IPS-15b (cell line): ENCODE results near the gene BUB1B.
"Not testable (repeated sequence)": the region's sequence is repeated elsewhere in the genome, so short reads cannot be mapped to it uniquely, and the experiment has no call there.

Experiments
- H3K27me3 ChIP-seq: one replicate; pipeline ENCODE4 v1.6.1; 2013; ENCODE audit warnings: low read length; ENCODE audit not compliant: control insufficient read depth, insufficient read depth
- H3K36me3 ChIP-seq: one replicate; pipeline ENCODE4 v1.6.1; 2013; ENCODE audit warnings: low read length; ENCODE audit not compliant: control insufficient read depth, insufficient read depth
- H3K4me1 ChIP-seq: one replicate; pipeline ENCODE4 v1.6.1; 2013; ENCODE audit warnings: mild to moderate bottlenecking, low read length; ENCODE audit not compliant: control insufficient read depth, insufficient read depth
- H3K4me3 ChIP-seq: one replicate; pipeline ENCODE4 v1.5.1; 2013; ENCODE audit warnings: low read depth, low read length
- H3K9ac ChIP-seq: one replicate; pipeline ENCODE4 v1.6.1; 2013; ENCODE audit warnings: low read depth, mild to moderate bottlenecking, low read length
- H3K9me3 ChIP-seq: one replicate; pipeline ENCODE4 v1.6.1; 2013; ENCODE audit warnings: mild to moderate bottlenecking, low read length; ENCODE audit not compliant: control insufficient read depth, insufficient read depth

The BUB1B gene

DNA sequence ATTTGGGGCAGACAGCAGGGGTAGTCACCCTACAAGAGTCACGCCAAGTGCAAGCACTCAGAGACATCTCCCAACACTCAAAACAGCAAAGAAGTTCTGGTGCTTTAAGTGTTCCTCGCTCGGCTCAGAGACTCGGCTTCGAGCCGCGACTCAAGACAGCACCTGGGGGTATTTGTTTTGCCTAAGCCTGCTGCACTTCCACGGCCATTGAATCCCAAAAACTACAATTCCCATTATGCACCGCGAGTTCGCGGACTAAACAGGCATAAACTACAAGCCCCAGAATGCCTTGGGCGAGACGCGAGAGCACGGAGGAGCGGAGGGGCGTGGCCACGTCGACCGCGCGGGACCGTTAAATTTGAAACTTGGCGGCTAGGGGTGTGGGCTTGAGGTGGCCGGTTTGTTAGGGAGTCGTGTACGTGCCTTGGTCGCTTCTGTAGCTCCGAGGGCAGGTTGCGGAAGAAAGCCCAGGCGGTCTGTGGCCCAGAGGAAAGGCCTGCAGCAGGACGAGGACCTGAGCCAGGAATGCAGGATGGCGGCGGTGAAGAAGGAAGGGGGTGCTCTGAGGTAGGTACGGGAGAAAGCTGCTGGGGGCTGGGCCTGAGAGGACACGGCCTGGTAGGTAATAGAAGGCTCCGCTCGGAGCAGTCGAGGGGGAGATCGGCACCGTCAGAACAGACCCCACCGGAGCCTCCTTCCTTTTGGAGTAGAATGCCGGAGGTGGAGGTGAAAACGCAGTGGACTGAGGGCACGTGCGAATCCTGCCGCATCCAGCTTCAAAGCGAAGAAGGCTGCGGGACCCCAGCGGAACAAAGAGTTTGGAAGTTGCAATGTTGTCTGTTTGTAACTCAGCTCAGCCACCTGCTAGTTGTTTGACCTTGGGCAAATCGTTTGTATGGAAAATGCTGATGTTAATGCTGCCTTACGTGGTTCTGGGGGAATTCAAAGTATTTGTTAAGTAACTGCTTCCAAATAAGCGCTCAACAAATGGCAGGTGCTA lies at the start of gene BUB1B:
Gene BUB1B, plus strand, starts transcription at position 381 of the 1,000 bp plus-strand sequence. Its CDS starts 152 bp downstream, at position 533.
- H3K4me3 ChIP-seq, result peak within 1 kb of the TSS; percentile 95
- H3K4me1 ChIP-seq, result peaks cover 11% of the 10 kb centered on the region
- H3K9ac ChIP-seq, result peak within 1 kb of the TSS; percentile 92
- no peaks in the 10 kb centered on the region for H3K27me3 ChIP-seq
- no peaks in the 10 kb centered on the region for H3K9me3 ChIP-seq
- H3K36me3 ChIP-seq, result no peaks in the 10 kb centered on the region

- no peaks in the 10 kb centered on the region for H3K9me3 ChIP-seq
- H3K4me1 ChIP-seq, result peaks cover 15% of the 10 kb centered on the region
- no peaks in the 10 kb centered on the region for H3K36me3 ChIP-seq
- peaks cover 8% of the 10 kb centered on the region for H3K27me3 ChIP-seq
- H3K4me3 ChIP-seq, result no peak overlapping the region
- no peak overlapping the region for H3K9ac ChIP-seq
These were observed 49.0 kb upstream of the BUB1B start for GRCh38 chr15:40111888-40112287.

- Histone ChIP-seq H3K9ac (no peak overlapping the region), H3K36me3 (no peaks in the 10 kb centered on the region), H3K27me3 (peaks cover 3% of the 10 kb centered on the region), H3K9me3 (no peaks in the 10 kb centered on the region), H3K4me3 (no peak overlapping the region), H3K4me1 (peaks cover 11% of the 10 kb centered on the region)
These were observed 48.1 kb upstream of the BUB1B start for GRCh38 chr15:40112789-40113188.

DNA sequence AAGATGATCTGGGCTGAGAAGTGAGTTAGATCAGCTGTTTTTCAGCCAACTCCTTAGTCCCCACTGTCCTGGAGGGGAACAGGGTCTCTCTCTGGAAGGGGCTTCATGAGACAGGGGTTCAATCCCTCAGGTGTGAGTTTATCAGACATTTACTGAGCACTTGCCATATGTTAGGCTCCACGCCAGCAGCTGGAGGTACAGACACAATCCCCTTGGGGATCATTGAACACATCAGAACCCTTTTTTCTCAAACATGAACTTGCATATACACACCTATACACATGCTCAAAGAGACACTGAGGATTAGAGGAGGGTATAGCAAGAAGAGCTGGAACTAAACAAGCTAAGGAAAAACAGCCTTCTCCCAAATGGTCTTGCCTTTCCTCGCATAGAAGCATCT lies 46.7 kb upstream of the BUB1B start:
- H3K9me3 ChIP-seq, result no peaks in the 10 kb centered on the region
- H3K27me3 ChIP-seq, result no peaks in the 10 kb centered on the region
- H3K36me3 ChIP-seq, result no peaks in the 10 kb centered on the region
- no peak overlapping the region for H3K4me3 ChIP-seq
- no peak overlapping the region for H3K9ac ChIP-seq
- peaks cover 11% of the 10 kb centered on the region for H3K4me1 ChIP-seq

GRCh38 chr15:40115106-40115505 lies 45.8 kb upstream of the BUB1B start:
- H3K27me3 ChIP-seq, H3K9ac ChIP-seq, H3K9me3 ChIP-seq, H3K36me3 ChIP-seq, H3K4me1 ChIP-seq, H3K4me3 ChIP-seq: not testable (repeated sequence)

DNA sequence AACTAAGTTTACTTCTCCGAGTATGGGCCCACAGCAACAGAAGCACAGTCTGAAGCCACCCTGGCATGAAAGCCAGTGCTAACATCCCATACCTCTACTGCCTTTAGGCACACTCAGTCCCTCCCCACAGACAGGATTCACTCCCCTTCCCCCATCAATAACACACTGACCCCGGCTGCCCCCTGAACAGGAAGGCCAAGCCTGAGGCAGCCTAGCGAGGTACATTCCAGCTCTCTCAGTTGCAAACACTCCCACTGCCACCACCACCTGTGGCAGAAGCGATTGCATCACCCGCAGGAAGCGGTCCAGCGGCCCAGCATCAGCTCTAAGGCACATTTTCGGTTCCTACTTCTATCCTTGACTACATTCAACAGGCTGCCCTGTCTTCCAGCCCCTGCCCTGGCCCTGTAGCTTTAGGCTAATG lies 45.2 kb upstream of the BUB1B start:
- H3K4me3 ChIP-seq, result no peak overlapping the region
- H3K36me3 ChIP-seq, result no peaks in the 10 kb centered on the region
- H3K4me1 ChIP-seq, result peaks cover 9% of the 10 kb centered on the region
- no peaks in the 10 kb centered on the region for H3K9me3 ChIP-seq
- H3K27me3 ChIP-seq, result no peaks in the 10 kb centered on the region
- H3K9ac ChIP-seq, result no peak overlapping the region

GRCh38 chr15:40118473-40118872 lies 42.4 kb upstream of the BUB1B start:
- no peaks in the 10 kb centered on the region for H3K9me3 ChIP-seq
- no peaks in the 10 kb centered on the region for H3K27me3 ChIP-seq
- H3K9ac ChIP-seq, result no peak overlapping the region
- no peak overlapping the region for H3K4me3 ChIP-seq
- peaks cover 4% of the 10 kb centered on the region for H3K4me1 ChIP-seq
- H3K36me3 ChIP-seq, result no peaks in the 10 kb centered on the region

DNA sequence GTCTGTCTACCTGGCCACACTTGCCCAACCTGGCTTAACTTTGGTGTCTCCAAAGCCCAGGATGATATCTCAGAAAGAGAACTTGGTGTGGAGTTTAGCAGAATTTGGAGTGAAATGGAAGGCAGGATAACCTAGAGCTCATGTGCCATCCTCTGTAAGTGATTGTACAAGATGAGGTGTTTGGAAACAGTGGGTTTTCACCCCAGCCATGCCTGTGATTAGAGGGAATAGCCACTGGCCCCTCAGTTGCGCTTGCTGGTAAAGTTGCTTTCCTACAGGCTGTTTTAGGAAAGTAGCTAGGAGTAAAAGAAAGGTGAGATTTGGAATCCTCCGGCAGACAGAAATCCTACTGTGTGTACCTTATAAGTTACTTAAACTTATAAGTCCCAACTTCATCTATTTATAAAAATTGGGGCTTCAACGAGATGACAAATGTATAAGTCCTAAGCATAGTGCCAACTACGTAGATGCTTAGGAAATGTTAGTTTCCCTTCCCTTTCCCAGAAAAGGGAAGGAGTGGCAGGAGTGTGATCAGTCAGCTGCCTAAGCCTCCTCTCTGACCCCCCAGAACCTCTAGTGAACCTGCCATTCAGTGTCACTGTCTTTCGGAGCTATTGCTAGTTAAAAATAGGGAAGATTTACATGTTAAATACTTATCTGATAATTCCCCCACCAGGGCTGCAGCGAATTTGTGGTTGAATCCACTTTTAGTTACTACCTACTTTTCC lies 38.8 kb upstream of the BUB1B start:
- Histone ChIP-seq H3K9me3 (no peaks in the 10 kb centered on the region), H3K4me1 (no peaks in the 10 kb centered on the region), H3K27me3 (no peaks in the 10 kb centered on the region), H3K9ac (no peak overlapping the region), H3K36me3 (no peaks in the 10 kb centered on the region), H3K4me3 (no peak overlapping the region)

DNA sequence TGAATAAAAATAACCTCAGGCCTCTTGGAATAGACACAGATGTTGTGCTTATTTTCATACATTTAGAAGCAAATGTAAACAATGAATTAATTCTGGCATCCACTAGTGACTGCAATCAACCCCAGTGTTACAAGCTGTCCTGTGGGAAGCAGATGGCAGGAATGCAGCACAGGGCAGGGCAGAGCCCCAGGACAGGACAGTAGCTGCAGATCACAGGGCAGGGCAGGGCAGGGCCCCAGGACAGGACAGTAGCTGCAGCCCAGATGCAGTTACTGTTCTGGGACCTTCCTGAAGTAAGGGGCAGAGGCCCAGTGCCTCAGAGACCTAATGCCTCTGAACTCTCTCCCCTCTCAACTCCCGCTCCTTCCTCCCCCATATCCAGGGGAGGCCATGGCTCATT lies 37.9 kb upstream of the BUB1B start:
- not testable (repeated sequence) for H3K27me3 ChIP-seq, H3K36me3 ChIP-seq, H3K9ac ChIP-seq, H3K4me3 ChIP-seq, H3K4me1 ChIP-seq, H3K9me3 ChIP-seq

- H3K27me3 ChIP-seq, H3K36me3 ChIP-seq, H3K9me3 ChIP-seq, H3K9ac ChIP-seq, H3K4me1 ChIP-seq, H3K4me3 ChIP-seq: not testable (repeated sequence)
These were observed 37.0 kb upstream of the BUB1B start for GRCh38 chr15:40123863-40124262.

DNA sequence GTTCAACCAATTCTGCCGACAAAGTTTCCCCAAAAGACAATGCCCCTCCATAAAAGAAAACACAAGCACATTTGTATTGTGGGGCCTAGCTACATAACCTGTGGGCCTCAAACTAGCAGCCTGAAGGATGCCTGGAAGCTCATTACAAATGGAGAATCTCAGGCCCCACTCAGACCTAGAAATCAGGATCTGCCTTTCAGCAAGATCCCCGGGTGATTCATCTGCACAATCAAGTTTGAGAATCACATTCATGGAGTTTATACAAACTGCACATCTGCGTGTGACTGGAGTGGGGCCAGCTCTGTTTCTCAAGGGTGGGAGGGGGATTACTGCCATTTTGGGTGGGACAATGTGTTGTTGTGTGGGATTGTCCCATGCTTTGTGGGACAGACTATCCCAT lies 36.5 kb upstream of the BUB1B start:
- not testable (repeated sequence) for H3K36me3 ChIP-seq, H3K4me3 ChIP-seq, H3K27me3 ChIP-seq

DNA sequence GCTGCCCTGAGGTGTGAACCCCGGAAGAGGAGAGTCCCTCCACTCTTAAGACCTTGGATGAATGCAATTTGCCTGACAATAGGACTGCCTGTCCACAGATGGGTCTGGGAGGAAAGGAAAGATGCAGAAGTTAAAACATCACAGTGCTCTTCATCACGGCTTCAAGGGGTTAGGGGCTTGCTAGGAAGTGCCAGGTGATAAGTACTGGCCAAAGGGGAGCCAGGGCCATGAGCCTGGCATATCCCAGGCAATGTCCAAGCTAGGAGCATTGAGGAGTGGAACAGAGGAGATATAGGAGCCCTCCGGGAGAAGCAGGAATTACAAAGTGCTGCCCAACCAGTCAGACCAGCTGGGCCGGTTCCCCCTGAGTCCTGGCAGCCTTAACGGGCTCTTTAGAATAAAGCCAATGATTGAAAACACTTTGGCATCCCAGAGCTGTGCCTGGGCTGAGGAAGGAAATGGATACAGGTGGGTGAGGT lies 36.0 kb upstream of the BUB1B start:
- H3K27me3 ChIP-seq, H3K9ac ChIP-seq, H3K4me1 ChIP-seq, H3K4me3 ChIP-seq, H3K36me3 ChIP-seq, H3K9me3 ChIP-seq: not testable (repeated sequence)

More for the DNA sequence above, 36.5 kb upstream of the BUB1B start:
- not testable (repeated sequence) for H3K9me3 ChIP-seq, H3K4me1 ChIP-seq, H3K9ac ChIP-seq
